ENCODE data around the gene PARP8.

GRCh38 chr5:50697739-50698138, 31.3 kb downstream of the PARP8 start:
- TF ChIP-seq CTCF (IDR thresholded peaks at IDR 0.05) (no peak), POLR2A (IDR thresholded peaks at IDR 0.05) (no peak)

Data from ovary (tissue), 3 donors.